Activated CD8-positive, alpha-beta memory T cell treated with anti-CD3 and anti-CD28 coated beads for 48 hours (primary cell): Measurements from ENCODE around the gene PRPF18.

Experiments used
- DNase-seq, 3 experiments: peaks; one replicate each; pipeline ENCODE4 v3.0.0-alpha.2; 2020; ENCODE audit warnings: low read depth in 2 of 3, low spot score in 2 of 3

The PRPF18 gene

GRCh38 chr10:13604357-13605040, 17.7 kb downstream of the PRPF18 start:
- DNase-seq, result no peak

- no peak for DNase-seq
These were observed 21.6 kb downstream of the PRPF18 start for GRCh38 chr10:13608246-13608853.

- no peak for DNase-seq
These were observed 26.0 kb downstream of the PRPF18 start for GRCh38 chr10:13612654-13613373.

- DNase-seq, result no peak
These were observed 26.8 kb downstream of the PRPF18 start for GRCh38 chr10:13613519-13613918.

- DNase-seq, result no peak
These were observed 28.0 kb downstream of the PRPF18 start for GRCh38 chr10:13614530-13615332.

- DNase-seq, result no peak
These were observed 29.0 kb downstream of the PRPF18 start for GRCh38 chr10:13615650-13616300.

- no peak for DNase-seq
These were observed 30.4 kb downstream of the PRPF18 start for GRCh38 chr10:13617116-13617515.

GRCh38 chr10:13621931-13622330, 35.2 kb downstream of the PRPF18 start:
- DNase-seq, result no peak

GRCh38 chr10:13624630-13625029, 37.9 kb downstream of the PRPF18 start:
- no peak for DNase-seq

GRCh38 chr10:13627459-13628310, 40.9 kb downstream of the PRPF18 start:
- no peak for DNase-seq

GRCh38 chr10:13628661-13629060, 41.9 kb downstream of the PRPF18 start:
- DNase-seq, result no peak

- no peak for DNase-seq
These were observed 42.4 kb downstream of the PRPF18 start for GRCh38 chr10:13629116-13629515.

GRCh38 chr10:13630231-13630630, 43.5 kb downstream of the PRPF18 start:
- no peak for DNase-seq

GRCh38 chr10:13631594-13631993, 44.8 kb downstream of the PRPF18 start:
- DNase-seq, result no peak

GRCh38 chr10:13632440-13632839, 45.7 kb downstream of the PRPF18 start:
- no peak for DNase-seq

- DNase-seq, result no peak
These were observed 46.2 kb downstream of the PRPF18 start for GRCh38 chr10:13632884-13633440.

- no peak for DNase-seq
These were observed 46.9 kb downstream of the PRPF18 start for GRCh38 chr10:13633689-13634088.

GRCh38 chr10:13634207-13634606, 47.4 kb downstream of the PRPF18 start:
- no peak for DNase-seq

GRCh38 chr10:13636776-13637175, 50.0 kb downstream of the PRPF18 start:
- DNase-seq, result no peak
